NK-92 treated with Interleukin-12 subunit alpha and Interleukin-12 subunit beta, amount 100 ng/mL, for 24 hours (cell line): ENCODE results near the gene NEB.
"Not testable (repeated sequence)": the region's sequence is repeated elsewhere in the genome, so short reads cannot be mapped to it uniquely, and the experiment has no call there.

ENCODE experiments used
- DNase-seq: peaks from one replicate; lab custom pipeline; 2025; lab: John Stamatoyannopoulos, UW

Gene NEB

DNA sequence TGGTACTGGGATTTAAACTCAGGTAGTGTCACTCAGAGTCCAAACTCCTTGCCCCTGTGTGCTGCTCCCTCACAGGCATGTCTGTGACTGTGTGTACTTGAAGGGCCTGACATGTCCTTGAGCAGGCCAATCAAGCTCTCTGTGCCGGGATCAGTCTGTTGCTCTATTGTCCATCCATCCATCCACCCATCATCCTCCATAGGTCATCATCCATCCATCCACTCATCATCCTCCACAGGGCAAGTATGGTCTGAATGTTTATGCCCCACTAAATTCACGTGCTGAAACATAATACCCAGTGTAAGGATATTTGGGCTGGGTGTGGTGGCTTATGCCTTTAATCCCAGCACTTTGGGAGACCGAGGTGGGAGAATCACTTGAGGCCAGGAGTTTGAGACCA, 24.5 kb upstream of the NEB start:
- no peak for DNase-seq

DNA sequence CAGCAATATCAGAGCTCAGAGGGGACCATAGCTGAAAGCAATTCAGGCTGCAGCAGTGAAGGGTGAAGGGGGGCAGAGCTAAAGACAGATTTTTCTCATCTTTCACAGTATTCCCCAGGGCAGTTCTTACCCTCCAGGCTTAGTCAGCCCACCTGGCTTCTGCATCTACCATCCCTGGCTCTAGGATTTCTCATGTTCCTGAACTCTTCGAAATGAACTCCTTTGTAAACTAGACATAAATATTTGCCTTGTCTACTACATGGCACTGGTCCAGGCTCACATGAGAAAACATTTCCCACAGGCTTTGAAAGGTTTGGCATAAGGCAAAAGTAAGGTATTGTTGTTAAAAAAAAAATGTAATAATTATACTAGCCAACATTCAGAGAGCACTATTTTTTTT, 23.6 kb upstream of the NEB start:
- DNase-seq, result no peak

DNA sequence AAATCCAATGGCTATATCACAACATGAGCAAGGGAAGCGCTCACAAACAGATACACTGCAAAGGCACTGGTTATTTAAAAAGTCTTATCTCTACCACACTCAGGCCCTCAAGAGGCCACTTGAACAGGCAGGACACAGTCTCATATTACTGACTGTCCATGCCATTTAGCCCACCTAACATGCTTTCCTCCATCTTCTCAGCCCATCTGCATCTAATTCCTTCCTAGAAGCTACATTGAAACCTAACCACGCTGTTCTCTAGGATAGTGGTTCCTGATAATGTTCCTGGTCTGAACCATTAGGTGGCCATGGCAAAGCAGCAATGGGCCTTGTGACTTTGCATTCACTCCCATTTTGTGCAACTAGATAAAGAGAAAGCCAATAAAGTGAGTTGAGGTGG, 22.5 kb upstream of the NEB start:
- no peak for DNase-seq

DNA sequence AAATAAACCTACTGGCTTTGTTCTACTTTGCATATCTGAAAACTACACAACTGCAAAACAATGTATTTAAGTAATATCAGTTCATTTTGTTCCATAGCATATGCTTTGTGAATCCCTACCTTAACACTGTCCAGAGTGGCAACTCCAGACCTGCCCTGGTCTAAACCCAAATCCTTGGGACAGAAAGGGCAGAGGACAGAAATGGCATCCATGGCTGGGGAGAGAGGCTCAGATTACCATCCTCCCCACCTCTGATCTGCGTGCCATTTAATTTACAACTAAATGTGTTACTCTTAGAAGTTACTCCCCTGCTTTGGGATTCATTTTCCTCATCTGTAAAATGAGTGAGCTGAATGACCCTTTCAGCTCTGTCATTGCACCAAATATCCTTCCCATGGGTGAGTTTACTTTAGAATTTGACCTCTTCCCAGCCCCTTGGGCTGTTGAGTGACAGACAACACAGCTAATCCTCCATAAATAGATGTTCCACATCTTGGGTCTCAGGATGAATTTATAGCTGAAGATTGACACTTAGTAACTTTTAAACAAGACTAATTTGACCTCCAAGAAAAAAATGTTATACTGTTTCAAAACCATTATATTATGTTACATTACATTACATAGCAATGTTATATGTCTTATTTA, 20.1 kb upstream of the NEB start:
- DNase-seq, result no peak

DNA sequence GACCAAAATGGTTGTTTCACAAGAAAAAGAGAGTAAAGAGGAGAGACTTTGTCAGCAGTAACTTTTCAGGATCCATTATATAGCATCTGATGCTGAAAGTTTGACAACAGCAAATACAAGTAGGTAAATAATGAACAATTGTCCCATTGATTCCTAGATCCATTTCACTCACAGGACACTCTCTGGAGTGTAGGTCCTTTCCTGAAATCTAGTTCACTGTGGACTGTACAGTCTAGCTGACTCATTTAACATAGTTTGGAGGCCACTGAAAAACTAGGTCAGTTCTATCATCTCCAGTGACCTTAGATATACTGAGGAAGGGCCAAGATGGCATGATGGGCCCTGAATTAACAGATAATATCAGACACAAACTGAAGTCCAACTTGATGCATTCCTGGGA, 19.3 kb upstream of the NEB start:
- no peak for DNase-seq

DNA sequence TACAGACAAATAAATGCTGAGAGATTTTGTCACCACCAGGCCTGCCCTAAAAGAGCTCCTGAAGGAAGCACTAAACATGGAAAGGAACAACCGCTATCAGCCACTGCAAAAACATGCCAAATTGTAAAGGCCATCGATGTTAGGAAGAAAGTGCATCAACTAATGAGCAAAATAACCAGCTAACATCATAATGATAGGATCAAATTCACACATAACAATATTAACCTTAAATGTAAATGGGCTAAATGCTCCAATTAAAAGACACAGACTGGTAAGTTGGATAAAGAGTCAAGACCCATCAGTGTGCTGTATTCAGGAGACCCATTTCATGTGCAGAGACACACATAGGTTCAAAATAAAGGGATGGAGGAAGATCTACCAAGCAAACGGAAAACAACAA, 11.0 kb upstream of the NEB start:
- DNase-seq, result not testable (repeated sequence)

DNA sequence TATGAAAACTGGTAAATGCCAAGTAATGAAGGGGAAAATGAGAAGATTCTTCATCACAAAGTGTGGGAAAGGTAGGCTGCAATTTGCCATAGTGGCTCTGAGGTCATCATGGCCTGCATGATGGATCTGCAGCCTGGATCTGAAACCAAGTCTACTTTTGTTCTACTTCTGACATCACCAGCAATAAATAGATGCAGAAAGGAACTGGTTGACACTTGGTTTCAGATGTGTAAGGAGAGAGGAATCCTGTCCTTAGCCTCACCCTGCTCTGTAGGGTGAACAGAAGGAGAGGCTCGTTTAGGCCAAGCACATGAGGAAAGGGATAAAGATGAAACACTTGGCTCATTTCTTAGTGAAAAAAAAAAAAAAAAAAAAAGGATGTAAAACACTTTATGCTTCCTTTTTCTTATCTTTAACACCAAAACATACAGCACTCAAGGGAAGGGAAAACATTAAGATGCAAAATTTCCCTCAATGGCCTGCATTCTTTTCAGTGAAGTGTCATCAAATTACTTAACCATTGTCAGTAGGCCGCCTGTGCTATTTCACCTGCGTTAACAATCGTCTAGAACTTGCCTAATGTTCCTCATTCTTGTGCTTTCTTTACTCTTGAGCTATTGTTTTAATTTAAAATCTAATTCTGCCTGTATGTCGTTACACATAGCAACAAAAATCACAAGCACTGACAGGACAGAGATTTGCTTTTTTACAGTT, 3.9 kb downstream of the NEB start:
- no peak for DNase-seq

DNA sequence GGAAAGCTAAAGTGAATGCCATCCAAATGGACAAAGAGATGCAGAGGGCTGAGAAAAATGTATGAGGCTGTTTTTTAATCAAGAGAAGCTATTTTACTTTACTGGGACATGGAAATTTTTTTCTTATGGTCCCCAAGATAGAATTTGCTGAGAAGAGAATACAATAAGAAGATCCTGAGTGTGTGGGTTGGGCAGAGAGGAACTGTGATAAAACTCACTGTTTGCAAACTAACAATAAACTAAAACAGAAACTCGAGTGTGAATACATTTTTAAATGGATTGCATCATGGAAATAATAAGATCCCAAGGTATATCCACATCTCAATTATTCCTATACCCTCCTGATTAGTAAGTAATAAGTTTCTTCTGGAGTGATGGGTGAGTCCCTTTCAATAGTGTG, 4.4 kb downstream of the NEB start:
- no peak for DNase-seq

DNA sequence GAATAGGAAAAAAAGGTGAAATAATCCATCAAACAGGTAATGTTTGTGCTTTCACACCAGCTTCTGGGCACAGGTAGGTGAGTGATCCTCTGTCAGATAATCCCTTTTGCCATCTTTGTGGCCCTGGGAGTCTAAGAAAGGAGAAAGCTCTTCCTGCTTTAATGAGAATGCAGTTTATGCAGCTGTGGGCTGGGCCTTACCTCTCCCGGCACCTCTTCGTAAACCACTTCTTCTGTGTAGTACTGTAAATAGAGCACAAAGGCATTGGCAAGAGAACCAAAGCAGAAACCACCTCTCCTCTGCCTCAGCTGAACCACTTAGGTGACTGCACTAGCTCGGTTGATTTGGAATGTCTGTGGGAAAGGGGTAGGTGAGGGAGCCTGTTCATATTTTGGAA, 4.9 kb downstream of the NEB start:
- no peak for DNase-seq

DNA sequence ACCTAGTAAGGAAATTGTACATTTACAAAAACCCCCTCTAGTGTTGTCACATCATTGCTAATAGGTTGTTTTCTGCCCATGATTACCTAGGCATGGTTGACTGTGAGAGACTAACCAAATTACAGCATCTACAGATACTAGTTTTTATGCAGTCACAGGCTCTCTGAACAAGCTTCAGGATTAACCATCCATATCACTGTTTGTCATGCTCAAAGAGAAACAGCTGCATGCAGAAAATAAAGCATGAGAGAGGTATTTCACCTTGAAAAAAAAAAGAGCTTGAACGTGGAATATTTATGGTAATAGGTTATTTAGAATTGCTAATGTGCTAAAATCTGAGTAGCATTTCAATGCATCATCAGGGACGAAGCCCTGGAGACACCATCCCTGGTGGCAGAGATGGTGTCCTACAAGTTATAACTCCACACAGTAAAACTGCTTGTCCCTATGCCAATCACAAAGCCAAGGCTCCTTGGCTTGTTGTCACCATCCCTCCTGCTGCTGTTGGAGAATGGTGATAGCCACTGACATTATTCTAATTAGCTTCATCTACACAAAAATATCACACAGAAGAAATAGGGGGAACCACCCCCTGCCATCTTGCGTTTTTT, 5.4 kb downstream of the NEB start:
- no peak for DNase-seq

DNA sequence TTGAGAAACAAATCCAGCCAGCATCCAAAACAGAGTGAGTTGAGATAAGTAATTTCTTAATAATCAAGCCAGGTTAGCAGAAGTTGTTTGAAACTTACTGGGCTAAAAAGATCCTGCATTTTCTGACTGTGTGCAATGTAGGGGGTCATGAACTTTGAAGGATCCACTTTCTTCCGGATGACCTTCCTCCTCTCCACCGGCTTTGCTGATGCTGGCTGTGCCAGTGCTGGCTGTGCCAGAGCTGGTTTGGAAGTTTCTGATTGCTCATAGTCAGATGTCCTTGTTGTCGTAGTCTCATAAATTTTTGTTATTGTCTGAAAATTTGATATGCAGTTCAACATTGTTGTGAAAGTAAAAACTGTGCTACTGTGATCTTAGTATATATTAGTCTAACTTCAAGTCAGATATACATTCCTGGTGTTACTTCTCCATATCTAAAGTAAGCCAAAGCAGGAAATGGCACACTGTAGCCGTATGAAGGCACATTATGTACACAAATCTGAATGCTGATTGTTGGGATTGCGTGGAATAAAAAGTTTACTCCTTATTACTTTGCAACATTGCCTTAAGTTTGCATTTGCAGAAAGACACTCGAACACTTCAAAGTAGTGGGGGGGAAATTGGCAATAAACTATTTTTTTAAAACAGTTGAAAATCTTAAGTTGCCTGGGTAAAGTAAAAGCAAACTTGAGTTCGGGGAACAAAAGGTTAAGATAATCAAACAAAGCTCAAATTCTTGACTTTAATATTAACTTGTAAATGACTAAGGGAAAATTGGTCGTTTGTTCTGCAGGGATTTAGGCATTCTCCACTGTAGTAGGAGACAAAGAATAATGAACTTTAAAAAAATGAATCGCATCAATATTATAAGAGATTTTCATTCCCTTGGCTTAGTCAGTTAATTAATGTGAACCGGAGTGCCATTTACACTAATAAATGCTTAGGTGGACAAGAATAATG, 6.4 kb downstream of the NEB start:
- no peak for DNase-seq

DNA sequence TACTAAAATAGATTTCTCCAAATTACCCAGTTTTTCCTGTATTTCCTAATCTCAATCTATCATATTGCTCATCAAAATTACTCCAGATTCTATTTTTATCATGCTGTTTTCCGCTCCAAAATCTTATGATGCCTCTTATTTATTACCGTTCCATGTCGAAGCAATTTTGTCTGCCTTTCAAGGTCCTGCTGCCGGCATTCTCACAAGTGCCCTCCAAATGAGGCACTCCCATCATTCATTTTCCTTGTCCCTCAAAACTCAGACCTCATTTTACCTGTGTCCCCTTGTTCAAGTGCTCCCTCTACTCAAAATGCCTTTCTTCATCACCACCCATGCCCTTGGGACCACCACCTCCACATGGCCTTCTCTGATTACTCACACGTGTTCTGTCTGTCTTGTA, 13.1 kb downstream of the NEB start:
- no peak for DNase-seq

DNA sequence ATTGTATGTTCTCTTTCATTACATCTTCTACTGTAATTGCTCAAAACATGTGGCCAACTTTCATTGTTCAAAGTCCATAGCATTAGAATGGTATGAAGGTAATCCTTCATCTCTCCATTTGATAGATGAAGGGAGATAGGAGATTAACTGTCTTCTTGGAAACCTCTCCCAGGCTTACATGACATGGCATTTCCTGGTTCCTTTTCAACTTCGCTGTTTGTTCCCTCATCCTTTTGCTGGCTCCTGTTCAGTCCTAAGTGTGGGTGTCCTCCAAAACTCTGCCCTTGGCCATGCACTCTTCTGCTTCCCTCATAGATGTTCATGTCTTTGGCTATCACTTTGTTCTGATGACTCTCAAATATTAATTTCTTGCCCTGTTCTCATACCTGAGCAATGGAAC, 13.8 kb downstream of the NEB start:
- DNase-seq, result no peak

DNA sequence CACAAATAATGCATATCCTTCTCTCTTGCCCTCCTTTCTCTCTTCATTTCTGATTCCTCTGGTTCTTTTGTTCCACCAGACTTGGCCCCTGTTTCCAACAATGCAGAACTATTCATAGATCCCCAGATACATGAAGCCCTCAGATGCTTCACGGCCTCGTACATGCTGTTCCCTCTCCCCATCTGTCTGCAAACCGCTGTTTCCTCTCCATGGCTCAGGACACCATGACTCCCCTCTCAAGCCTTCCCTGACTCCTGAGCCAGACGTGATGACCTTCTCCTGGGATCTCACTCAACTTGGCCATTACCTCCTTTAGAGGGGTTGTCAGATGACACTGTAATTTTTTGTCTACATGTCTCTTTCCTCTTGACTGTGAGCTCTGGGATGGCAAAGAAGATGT, 15.5 kb downstream of the NEB start:
- DNase-seq, result no peak

DNA sequence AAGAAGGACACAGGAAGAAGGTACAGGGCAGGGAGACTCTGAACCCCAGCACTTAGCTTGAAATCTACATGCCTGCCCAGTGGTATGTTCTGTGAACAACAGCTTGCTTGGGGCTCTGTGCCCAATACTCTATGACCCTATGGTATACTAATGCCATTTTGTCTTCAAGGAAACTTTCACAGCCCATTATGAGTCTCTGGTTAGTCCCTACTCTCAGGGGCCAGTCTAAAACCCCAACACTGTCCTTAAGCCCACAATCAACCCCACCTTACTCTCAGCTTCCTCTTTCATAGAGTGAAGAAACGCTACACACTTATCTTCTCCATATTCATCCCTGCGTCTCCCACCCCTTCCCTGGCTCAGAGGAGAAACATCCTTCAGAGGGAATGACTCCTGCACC, 16.0 kb downstream of the NEB start:
- no peak for DNase-seq

DNA sequence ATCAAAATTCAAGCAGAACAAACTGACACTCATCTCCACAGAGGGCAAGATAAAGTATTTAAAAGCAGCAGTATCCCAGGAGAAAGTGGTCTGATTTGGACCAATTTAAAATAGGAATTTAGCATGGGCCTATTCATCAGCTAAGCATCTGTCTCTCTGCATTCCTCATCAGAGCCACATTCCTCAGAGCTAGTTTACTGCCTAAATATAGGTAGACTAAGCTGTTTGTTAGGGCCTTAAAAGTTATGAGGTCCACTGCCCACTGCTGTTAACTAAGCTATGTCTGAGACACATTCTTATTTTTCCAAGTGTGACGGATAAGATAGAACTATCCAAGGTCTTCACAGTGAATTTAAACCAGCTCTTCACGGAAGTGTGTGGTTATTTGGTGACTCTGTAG, 17.6 kb downstream of the NEB start:
- no peak for DNase-seq

DNA sequence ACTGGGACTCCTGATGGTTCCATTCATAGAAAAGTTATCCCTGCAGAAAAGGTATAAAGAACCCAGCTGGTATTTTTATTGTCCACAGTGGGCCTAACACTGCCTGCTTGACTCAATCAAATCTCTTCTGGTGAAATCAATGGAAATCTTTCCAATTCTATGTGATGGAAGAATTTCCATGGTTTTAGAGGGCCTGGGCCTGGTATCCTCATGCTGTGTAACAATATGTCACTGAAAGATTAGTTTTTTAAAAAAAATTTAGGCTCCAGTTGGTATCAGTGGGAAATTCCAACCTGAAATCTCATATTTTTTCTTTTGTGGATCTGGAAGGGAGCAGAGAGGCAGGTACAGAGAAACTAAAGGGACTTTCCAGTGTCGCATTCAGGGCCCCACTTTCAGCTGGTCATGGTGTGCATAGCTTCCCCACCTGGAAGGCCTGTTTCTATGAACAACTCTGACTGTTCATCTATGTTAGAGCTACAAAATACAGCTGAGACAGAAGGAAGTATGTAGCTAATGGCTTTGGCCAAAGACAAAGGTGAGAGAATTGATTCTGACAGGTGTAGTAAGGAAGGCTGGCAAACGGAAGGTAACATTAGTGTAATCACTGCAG, 20.9 kb downstream of the NEB start:
- no peak for DNase-seq

DNA sequence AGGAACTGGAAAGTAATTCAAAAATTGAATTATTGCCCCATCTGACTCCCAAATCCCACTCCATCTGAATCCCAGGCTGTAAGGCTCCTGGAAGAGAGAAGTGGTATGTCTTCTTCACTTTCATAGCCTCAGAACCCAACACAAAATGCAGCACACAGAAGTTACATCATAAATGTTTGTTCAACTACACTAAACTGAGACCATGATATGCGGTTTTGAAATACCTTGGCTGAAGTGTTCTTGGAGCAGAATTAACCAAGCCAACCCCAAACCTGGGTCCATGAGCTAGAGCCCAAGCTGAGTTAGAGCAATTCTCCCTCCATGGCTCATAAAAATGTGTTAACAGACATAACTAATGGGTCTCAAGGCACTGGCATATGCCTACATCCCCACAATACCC, 23.3 kb downstream of the NEB start:
- no peak for DNase-seq

DNA sequence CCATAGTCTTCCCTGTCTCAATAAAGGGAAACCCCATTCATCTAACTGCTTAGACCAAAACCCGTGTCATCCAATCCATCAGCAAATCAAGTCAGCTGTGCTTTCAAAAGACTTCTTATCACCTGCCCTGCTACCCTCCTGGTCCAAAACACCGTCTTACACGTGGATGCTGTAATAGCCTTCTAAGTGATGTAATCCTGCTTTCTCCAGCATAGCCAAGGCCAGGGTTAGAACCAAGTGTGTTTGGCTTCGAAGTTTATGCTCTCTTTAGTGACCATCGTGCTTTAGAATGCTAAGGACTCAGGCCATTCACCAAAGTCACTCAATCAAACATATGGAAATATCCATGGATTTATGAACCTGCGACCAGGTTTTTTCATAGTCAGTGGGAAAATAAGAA, 25.5 kb downstream of the NEB start:
- DNase-seq, result no peak

DNA sequence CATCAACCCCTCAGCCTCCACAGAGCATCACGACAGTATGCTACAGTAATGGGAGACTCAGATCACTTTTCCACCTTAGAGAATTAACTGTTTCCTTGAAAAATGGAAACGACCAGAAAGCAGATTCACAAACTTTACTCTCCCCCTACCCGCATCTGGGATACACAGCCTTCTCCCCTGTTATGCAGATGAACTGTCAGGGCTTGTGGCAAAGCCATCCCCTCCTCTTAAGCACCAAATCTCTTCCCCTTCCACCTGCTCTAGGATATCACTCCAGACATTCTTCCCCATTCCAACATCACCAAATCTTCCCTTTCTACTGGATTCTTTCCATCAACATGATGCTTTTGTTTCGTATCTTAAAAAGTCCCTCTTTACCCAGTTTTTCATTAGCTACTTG, 26.4 kb downstream of the NEB start:
- DNase-seq, result no peak

DNA sequence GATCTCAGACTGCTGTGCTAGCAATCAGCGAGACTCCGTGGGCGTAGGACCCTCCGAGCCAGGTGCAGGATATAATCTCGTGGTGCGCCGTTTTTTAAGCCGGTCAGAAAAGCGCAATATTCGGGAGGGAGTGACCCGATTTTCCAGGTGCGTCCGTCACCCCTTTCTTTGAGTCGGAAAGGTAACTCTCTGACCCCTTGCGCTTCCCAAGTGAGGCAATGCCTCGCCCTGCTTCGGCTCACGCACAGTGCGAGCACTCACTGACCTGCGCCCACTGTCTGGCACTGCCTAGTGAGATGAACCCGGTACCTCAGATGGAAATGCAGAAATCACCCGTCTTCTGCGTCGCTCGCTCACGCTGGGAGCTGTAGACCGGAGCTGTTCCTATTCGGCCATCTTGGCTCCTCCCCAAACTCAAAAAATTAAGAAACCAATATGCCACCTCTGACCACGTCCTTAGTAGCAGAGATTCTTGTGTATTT, 29.8 kb downstream of the NEB start:
- DNase-seq, result not testable (repeated sequence)

DNA sequence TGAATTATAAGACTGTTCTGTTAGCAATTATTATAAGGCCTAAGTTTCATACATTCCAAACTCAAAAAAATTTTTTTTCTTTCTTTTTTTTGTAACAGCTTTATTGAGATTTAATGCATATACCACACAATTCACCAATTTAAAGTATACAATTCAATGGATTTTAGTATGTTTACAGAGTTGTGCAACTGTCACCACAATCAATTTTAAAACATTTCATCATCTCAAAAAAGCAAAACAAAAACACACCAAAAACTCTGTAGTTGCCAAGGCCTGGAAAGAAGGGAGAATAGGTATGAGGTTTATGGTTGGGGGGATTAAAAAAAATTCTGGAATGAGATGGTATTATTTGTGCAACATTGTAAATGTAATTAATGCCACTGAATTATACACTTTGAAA, 36.1 kb downstream of the NEB start:
- DNase-seq, result not testable (repeated sequence)
